GM06990 (cell line): ENCODE results near the gene STOX2.

Experiments
- DNase-seq: peaks from one replicate; pipeline ENCODE4 v3.0.0-alpha.2; 2011; ENCODE audit not compliant: insufficient read length; ENCODE audit errors: extremely low read depth
- H3K27me3 ChIP-seq: replicated peaks from 2 replicates; pipeline ENCODE4 v1.6.0; 2011; ENCODE audit warnings: low read length; ENCODE audit not compliant: control insufficient read depth, insufficient read depth
- H3K36me3 ChIP-seq: 2 replicates; pipeline ENCODE4 v1.5.1; 2011; ENCODE audit warnings: low read length; ENCODE audit not compliant: control insufficient read depth, insufficient read depth
- H3K4me3 ChIP-seq: replicated peaks from 2 replicates; pipeline ENCODE4 v1.5.1; 2011; ENCODE audit warnings: low read depth, mild to moderate bottlenecking, control low read depth, low read length
- TF ChIP-seq, protein P1 (sequence below): IDR thresholded peaks from 2 replicates; pipeline ENCODE4 v1.5.1; 2011; ENCODE audit warnings: low read length, control low read depth, mild to moderate bottlenecking, inconsistent platforms; ENCODE audit not compliant: insufficient read depth, poor library complexity, severe bottlenecking

STOX2 gene

DNA sequence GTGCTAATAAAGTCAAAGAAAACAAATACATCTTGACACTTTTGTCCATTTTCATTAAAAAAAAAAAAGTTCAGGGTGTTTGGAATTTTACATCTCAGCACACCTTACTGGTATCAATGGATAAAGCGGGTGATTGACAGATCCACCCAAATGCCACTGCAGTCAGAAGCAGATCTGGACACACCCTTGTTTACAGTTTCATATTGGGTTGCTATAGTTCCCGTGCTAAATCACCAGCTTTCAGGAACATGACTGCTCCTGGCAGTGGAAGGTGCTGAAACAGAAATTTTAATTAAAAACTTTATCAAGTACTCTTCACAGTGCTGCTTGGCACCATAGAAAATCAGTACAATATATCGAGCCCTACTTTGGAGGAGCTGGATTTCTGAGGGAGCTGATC lies 116.3 kb downstream of the STOX2 start:
- Histone ChIP-seq H3K27me3 (no peaks in the 10 kb centered on the region), H3K4me3 (no peak overlapping the region), H3K36me3 (no peaks in the 10 kb centered on the region)
- TF ChIP-seq, protein P1, sequence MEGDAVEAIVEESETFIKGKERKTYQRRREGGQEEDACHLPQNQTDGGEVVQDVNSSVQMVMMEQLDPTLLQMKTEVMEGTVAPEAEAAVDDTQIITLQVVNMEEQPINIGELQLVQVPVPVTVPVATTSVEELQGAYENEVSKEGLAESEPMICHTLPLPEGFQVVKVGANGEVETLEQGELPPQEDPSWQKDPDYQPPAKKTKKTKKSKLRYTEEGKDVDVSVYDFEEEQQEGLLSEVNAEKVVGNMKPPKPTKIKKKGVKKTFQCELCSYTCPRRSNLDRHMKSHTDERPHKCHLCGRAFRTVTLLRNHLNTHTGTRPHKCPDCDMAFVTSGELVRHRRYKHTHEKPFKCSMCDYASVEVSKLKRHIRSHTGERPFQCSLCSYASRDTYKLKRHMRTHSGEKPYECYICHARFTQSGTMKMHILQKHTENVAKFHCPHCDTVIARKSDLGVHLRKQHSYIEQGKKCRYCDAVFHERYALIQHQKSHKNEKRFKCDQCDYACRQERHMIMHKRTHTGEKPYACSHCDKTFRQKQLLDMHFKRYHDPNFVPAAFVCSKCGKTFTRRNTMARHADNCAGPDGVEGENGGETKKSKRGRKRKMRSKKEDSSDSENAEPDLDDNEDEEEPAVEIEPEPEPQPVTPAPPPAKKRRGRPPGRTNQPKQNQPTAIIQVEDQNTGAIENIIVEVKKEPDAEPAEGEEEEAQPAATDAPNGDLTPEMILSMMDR: no peak
- no peak for DNase-seq

DNA sequence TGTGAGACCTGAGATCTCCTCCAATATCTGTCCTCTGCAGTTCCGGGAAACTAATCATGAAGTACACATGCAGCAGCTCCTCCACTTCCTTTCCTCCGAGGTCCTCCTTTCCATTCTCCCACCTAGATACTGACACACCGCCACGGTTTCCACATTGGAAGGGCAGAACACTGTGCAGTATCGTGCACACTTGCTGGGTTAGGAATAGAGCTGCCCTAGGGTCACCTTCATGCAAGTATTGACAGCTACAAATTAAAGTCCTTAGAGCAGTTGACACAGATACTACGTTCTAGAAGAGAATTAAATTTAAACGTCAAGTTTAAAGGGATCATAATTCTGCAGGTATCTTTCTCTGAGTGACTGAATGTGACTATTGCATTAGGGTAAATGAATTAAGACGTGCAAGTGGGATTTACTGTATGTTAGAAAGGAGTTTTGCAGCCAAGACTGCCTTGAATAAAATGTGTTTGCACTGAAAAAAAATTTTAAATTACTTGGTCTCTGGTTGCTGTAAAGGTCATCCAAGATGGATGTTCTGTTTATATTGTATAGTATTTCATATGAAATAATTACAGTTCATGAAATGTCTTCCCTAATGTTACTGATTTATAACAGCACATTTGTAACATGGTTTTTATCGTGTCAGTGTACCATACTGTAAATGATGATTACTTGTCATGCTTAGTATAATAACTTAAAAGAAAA lies 117.7 kb downstream of the STOX2 start:
- Histone ChIP-seq H3K36me3 (no peaks in the 10 kb centered on the region), H3K27me3 (no peaks in the 10 kb centered on the region), H3K4me3 (no peak overlapping the region)
- no peak for DNase-seq
- TF ChIP-seq, protein P1: no peak

DNA sequence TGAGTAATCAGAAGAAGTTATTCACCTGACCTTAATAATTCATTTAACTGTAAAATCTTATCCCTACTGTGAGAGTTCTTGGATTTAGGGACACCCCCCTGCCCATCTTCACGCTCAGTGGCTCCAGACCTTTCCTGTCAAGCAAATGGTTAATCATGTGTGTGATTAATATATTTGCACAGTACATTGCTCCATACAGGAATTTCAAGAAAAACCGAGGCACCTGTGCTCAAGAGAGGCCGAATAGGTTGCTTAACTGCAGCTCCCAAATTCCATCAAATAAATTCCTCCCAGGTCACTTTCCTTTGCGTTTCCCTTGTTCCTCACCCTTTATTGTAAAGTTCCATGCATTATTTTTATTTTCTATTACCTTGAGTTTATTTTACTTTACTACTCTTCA lies 119.5 kb downstream of the STOX2 start:
- H3K36me3 ChIP-seq: no peaks in the 10 kb centered on the region
- TF ChIP-seq, protein P1: no peak
- no peak overlapping the region for H3K4me3 ChIP-seq
- no peaks in the 10 kb centered on the region for H3K27me3 ChIP-seq
- no peak for DNase-seq

DNA sequence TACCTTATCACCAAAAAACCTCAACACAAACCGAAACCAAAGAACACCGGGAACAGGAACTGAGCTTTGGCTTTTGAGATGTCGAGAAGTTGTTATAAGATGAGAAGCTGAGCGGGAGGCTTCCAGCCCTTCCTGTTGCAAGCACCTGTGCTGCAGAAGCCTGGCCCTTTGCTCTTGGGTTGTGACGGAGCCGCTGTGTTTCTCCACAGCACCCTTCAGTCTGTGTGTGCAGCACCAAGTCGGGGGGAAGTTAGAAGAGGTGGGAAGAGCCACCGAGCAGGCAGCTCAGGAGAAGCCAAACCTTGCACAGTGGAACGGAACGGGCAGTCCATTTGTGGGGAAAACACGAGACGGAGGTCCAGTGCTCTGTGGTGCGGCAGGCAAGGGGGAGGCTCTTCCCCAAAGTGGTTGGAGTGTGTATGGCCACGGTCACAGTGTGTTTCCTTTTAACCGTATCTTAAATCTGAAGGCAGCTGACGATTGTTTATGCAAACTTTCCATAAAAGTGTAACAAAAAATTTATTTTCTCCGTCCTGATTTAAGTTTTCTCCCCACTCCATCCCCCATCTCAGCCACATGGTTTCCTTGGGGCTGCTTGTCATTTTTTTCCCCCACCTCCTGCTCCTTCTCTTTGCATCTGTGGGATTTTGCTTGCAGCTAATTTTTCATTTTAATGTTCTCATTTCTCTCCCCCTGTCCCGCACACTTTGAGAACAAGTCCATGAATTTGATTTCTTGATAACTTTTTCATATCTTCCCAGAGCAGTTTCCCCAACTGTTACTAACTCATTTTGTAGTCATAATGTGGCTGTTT lies 123.7 kb downstream of the STOX2 start:
- no peak for DNase-seq
- no peak overlapping the region for H3K4me3 ChIP-seq
- no peaks in the 10 kb centered on the region for H3K36me3 ChIP-seq
- no peaks in the 10 kb centered on the region for H3K27me3 ChIP-seq
- TF ChIP-seq, protein P1: no peak

DNA sequence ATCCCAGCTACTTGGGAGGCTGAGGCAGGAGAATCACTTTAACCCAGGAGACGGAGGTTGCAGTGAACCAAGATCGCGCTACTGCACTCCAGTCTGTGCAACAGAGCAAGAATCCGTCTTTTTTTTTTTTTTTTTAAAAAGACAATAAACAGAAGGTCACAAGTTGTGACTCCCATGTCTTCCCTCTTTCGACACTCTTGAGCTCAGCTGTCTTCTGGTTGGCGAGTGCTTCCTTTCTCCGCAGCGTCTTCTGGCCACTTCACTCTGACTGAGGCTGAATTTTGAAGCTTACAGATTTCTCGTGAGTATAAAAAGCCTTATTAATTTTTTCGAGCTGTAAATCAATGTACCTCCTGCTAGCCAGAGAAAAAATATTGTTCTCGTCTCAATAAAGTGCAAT lies 124.9 kb downstream of the STOX2 start:
- no peak for DNase-seq
- Histone ChIP-seq H3K4me3 (no peak overlapping the region), H3K36me3 (no peaks in the 10 kb centered on the region), H3K27me3 (no peaks in the 10 kb centered on the region)
- TF ChIP-seq, protein P1: no peak
